ENCODE data around the gene UBE3D.
"Not testable (repeated sequence)": the region's sequence is repeated elsewhere in the genome, so short reads cannot be mapped to it uniquely, and the experiment has no call there.

UBE3D gene

DNA sequence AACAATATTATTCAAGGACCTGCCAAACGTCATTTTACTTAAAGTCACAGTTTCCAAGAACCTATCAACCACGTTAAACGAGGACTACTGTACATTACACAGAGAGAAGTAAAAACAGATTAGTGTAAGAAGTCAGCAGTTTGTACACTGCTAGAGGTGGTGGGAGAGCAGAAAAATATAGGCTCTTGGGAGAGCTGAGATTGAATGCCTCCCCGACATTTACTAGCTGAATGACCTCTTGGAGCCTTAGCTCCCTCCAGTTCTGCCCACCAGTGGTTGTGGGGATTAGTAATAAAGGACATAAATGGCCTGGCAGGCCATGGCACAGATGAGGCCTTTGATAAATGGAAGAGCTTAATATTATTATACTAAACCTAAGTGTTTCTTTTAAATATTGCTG, 161.4 kb downstream of the UBE3D start:
- TF ChIP-seq, protein P1, sequence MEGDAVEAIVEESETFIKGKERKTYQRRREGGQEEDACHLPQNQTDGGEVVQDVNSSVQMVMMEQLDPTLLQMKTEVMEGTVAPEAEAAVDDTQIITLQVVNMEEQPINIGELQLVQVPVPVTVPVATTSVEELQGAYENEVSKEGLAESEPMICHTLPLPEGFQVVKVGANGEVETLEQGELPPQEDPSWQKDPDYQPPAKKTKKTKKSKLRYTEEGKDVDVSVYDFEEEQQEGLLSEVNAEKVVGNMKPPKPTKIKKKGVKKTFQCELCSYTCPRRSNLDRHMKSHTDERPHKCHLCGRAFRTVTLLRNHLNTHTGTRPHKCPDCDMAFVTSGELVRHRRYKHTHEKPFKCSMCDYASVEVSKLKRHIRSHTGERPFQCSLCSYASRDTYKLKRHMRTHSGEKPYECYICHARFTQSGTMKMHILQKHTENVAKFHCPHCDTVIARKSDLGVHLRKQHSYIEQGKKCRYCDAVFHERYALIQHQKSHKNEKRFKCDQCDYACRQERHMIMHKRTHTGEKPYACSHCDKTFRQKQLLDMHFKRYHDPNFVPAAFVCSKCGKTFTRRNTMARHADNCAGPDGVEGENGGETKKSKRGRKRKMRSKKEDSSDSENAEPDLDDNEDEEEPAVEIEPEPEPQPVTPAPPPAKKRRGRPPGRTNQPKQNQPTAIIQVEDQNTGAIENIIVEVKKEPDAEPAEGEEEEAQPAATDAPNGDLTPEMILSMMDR (IDR thresholded peaks at IDR 0.05) = no peak
- Histone ChIP-seq H3K4me1 (no peaks in the 10 kb centered on the region), H3K79me2 (no peaks in the 10 kb centered on the region)

DNA sequence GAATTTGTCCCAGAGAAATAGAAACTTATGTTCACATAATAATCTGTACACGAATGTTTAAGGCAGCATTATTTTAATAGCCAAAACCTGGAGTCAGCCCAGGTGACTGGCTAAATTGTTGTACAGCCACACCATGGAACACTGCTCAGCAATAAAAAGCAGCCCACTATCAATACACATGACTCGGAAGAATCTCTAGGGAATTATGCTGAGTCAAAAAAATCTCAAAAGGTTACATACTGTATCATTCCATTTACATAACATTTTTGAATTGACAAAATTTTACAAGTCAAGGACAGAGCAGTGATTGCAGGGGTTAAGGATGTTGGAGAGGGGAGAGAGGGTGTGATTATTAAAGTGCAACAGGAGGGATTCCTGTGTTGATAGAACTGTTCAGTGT, 163.4 kb downstream of the UBE3D start:
- H3K27me3 ChIP-seq (ENCODE audit: control insufficient read depth, insufficient read depth, low read length) = no peaks in the 10 kb centered on the region
- H3K4me2 ChIP-seq (ENCODE audit: low read length) = no peak overlapping the region
- H3K79me2 ChIP-seq = no peaks in the 10 kb centered on the region
- no peaks in the 10 kb centered on the region for H3K9me3 ChIP-seq (ENCODE audit: control insufficient read depth, low read length)
- no peaks in the 10 kb centered on the region for H3K36me3 ChIP-seq (ENCODE audit: control insufficient read depth, insufficient read depth, low read length)
- H3K4me3 ChIP-seq (ENCODE audit: low read depth, low read length) = no peak overlapping the region
- no peak overlapping the region for H2AFZ ChIP-seq
- TF ChIP-seq, protein P1 (IDR thresholded peaks at IDR 0.05) = no peak
- no peak overlapping the region for H3K9ac ChIP-seq
- no peaks in the 10 kb centered on the region for H3K4me1 ChIP-seq
- no peak overlapping the region for H3K27ac ChIP-seq

More for the DNA sequence above, 161.4 kb downstream of the UBE3D start:
- Histone ChIP-seq H3K27ac (no peak overlapping the region), H3K4me2 (ENCODE audit: low read length) (no peak overlapping the region), H3K27me3 (ENCODE audit: control insufficient read depth, insufficient read depth, low read length) (no peaks in the 10 kb centered on the region), H2AFZ (no peak overlapping the region), H3K9ac (no peak overlapping the region), H3K9me3 (ENCODE audit: control insufficient read depth, low read length) (no peaks in the 10 kb centered on the region), H3K4me3 (ENCODE audit: low read depth, low read length) (no peak overlapping the region), H3K36me3 (ENCODE audit: control insufficient read depth, insufficient read depth, low read length) (no peaks in the 10 kb centered on the region)

DNA sequence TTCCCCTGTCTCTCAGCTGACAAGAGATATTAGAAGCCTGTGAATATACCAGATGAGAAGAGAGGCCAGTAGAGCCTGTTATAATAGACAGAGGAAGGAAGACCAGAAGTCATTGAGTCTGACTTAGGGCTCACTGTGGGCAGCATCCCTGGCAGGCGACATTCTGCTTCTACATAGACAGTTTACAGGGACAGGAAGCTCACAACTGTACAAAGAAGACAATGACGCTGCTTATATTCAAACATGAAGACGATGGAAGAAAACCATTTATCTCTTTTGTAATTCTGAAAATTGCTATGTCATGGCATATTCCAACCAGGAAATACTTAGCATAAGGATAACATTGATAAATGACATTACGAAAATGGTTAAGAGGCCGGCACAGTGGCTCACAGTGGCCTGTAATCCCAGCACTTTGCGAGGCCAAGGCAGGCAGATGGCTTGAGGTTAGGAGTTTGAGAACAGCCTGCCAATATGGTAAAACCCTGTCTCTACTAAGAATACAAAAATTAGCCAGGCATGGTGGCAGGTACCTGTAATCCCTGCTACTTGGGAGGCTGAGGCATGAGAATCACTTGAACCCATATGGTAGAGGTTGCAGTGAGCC, 170.9 kb downstream of the UBE3D start:
- no peaks in the 10 kb centered on the region for H3K36me3 ChIP-seq (ENCODE audit: control insufficient read depth, insufficient read depth, low read length)
- no peaks in the 10 kb centered on the region for H3K27me3 ChIP-seq (ENCODE audit: control insufficient read depth, insufficient read depth, low read length)
- H3K4me3 ChIP-seq (ENCODE audit: low read depth, low read length) = no peak overlapping the region
- no peaks in the 10 kb centered on the region for H3K79me2 ChIP-seq
- no peak overlapping the region for H2AFZ ChIP-seq
- H3K4me2 ChIP-seq (ENCODE audit: low read length) = no peak overlapping the region
- no peak overlapping the region for H3K9ac ChIP-seq
- no peaks in the 10 kb centered on the region for H3K9me3 ChIP-seq (ENCODE audit: control insufficient read depth, low read length)
- TF ChIP-seq, protein P1 (IDR thresholded peaks at IDR 0.05) = no peak
- no peaks in the 10 kb centered on the region for H3K4me1 ChIP-seq
- H3K27ac ChIP-seq = no peak overlapping the region

DNA sequence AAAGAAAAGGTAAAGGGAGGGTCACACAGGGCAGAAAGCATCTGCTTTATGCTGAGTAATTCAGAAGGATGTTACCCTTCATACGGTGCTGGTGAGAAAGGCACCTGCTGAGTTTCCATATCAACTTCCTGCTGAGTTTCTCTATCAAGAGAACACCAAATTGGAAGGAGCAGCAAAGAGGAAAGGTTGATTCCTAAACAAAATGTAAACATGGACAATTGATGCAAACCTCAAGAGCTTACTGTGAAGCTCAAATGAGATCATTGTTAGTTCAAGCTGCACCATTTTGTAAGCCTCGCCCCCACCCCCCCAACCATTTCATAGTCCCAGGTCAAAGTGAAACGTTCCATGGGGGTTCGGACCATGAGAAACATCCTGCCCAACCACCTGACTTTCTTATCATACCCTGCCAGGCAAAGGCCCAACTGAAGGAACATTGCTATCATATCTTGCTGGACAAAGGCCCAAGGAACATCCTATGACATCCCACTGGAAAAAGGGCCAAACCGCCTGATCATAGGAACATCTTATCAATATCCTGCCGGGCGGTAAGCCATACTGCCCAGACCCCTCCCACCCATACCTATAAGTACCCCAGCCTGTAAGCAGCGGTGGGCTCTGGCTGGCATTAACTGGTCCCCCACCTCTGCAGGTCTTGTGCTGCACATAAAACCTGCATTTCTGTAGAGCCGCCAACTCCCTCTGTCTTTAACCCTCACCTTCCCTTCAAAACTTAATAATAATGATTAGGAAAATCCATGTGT, 171.6 kb downstream of the UBE3D start:
- TF ChIP-seq, protein P1 (IDR thresholded peaks at IDR 0.05) = no peak
- H3K27ac ChIP-seq = no peak overlapping the region

DNA sequence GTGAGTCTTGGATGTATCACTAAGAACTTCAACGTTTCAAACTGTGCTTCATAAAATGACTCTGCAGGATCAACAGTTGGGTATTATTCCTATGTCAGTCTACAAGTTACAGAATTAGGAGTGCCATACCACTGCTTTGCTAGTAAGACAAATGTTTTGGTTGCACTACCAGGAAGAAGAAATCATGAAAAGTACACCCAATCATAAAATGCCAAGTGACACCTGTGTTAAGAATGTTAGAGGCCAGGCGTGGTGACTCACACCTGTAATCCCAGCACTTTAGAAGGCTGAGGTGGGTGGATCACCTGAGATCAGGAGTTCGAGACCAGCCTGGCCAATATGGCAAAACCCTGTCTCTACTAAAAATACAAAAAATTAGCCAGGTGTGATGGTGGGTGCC, 174.1 kb downstream of the UBE3D start:
- H3K4me1 ChIP-seq; H3K9me3 ChIP-seq (ENCODE audit: control insufficient read depth, low read length); H3K9ac ChIP-seq; H3K4me2 ChIP-seq (ENCODE audit: low read length); H3K36me3 ChIP-seq (ENCODE audit: control insufficient read depth, insufficient read depth, low read length); H3K27ac ChIP-seq; H2AFZ ChIP-seq; H3K79me2 ChIP-seq; H3K4me3 ChIP-seq (ENCODE audit: low read depth, low read length); H3K27me3 ChIP-seq (ENCODE audit: control insufficient read depth, insufficient read depth, low read length): not testable (repeated sequence)

More for the DNA sequence above, 171.6 kb downstream of the UBE3D start:
- Histone ChIP-seq H3K4me3 (ENCODE audit: low read depth, low read length) (no peak overlapping the region), H2AFZ (no peak overlapping the region), H3K9ac (no peak overlapping the region), H3K4me2 (ENCODE audit: low read length) (no peak overlapping the region), H3K4me1 (no peaks in the 10 kb centered on the region), H3K9me3 (ENCODE audit: control insufficient read depth, low read length) (no peaks in the 10 kb centered on the region), H3K27me3 (ENCODE audit: control insufficient read depth, insufficient read depth, low read length) (no peaks in the 10 kb centered on the region), H3K36me3 (ENCODE audit: control insufficient read depth, insufficient read depth, low read length) (no peaks in the 10 kb centered on the region), H3K79me2 (no peaks in the 10 kb centered on the region)
